H1 (cell line): ENCODE results near the gene IDH2. TPM values are rescaled to one million over a fixed set of nuclear protein-coding genes. Genes with fewer than 3 reads are reported as not detected.

Experiments used
- BCL11A ChIP-seq, 2 experiments: IDR thresholded peaks; one replicate each; pipeline ENCODE4 v1.6.1; 2011; ENCODE audit warnings: low read depth in 2 of 2, low read length in 2 of 2, mild to moderate bottlenecking in 2 of 2
- CTBP2 ChIP-seq: IDR thresholded peaks from 2 replicates; pipeline ENCODE4 v1.7.0; 2011; ENCODE audit warnings: borderline replicate concordance, mild to moderate bottlenecking, moderate library complexity, mixed read lengths, low read length; ENCODE audit not compliant: insufficient read depth, insufficient read length
- EZH2 ChIP-seq: fragments of 200-600 bp; sonication (generic); IDR thresholded peaks from 2 replicates; pipeline ENCODE4 v1.7.1; 2012; ENCODE audit warnings: low read depth, mild to moderate bottlenecking, moderate library complexity, low read length, inconsistent platforms; ENCODE audit not compliant: severe bottlenecking
- FOSL1 ChIP-seq: IDR thresholded peaks from 2 replicates; pipeline ENCODE4 v1.6.1; 2011; ENCODE audit warnings: mild to moderate bottlenecking, low read depth, low read length, moderate library complexity; ENCODE audit not compliant: insufficient read depth
- GTF2F1 ChIP-seq: IDR thresholded peaks from 2 replicates; pipeline ENCODE4 v1.6.1; 2012; ENCODE audit warnings: low read depth, low read length, improper control_type of control experiment, borderline replicate concordance
- MAX ChIP-seq: IDR thresholded peaks from 2 replicates; pipeline ENCODE4 v1.6.1; 2012; ENCODE audit warnings: inconsistent platforms
- NRF1 ChIP-seq: IDR thresholded peaks from 2 replicates; pipeline ENCODE4 v1.6.1; 2011; ENCODE audit warnings: mild to moderate bottlenecking, low read depth, low read length, improper control_type of control experiment
- RFX5 ChIP-seq: IDR thresholded peaks from 2 replicates; pipeline ENCODE4 v1.6.1; 2011; ENCODE audit warnings: low read depth, low read length, improper control_type of control experiment, borderline replicate concordance
- RNF2 ChIP-seq: fragments of 200-900, 300-1000 bp; sonication (generic); IDR thresholded peaks from 2 replicates; pipeline ENCODE4 v1.7.1; 2016; ENCODE audit warnings: borderline replicate concordance, low read depth, mild to moderate bottlenecking, antibody characterized with exemption, low read length; ENCODE audit not compliant: poor library complexity, severe bottlenecking; ENCODE audit errors: missing control alignments
- SIN3A ChIP-seq, 2 experiments: IDR thresholded peaks in 1 of 2; conservative IDR thresholded peaks in 1 of 2; 2 replicates each; pipeline ENCODE4 v1.6.1; 2011 to 2012; ENCODE audit warnings: low read length in 2 of 2, improper control_type of control experiment in 1 of 2, low read depth in 1 of 2, mild to moderate bottlenecking in 1 of 2
- TAF7 ChIP-seq: optimal IDR thresholded peaks from 2 replicates; pipeline ENCODE3; 2011; ENCODE audit warnings: low read depth, mild to moderate bottlenecking, inconsistent platforms, low read length, moderate library complexity, borderline replicate concordance
- TCF12 ChIP-seq: IDR thresholded peaks from 2 replicates; pipeline ENCODE4 v1.6.1; 2011; ENCODE audit warnings: low read depth, mild to moderate bottlenecking, low read length
- USF2 ChIP-seq: IDR thresholded peaks from 2 replicates; pipeline ENCODE4 v1.6.1; 2011; ENCODE audit warnings: low read length, improper control_type of control experiment
- ZNF274 ChIP-seq: IDR thresholded peaks from 2 replicates; pipeline ENCODE4 v1.7.0; 2012; ENCODE audit warnings: low read length, borderline replicate concordance; ENCODE audit errors: extremely low read depth
- polyA plus RNA-seq, 7 experiments: library from polyadenylated mRNA; depleted of rRNA in 3 of 7; stranded (reverse) in 5 of 7; unstranded in 2 of 7; fragments of >200 nt in 5 of 7; fragments of 200-250 nt in 2 of 7; gene quantifications; 1 replicate in 5 of 7; 2 replicates in 1 of 7; 4 replicates in 1 of 7; pipeline versions ENCODE4 v1.2.1 to v1.2.3, GENCODE V29; 2011 to 2013; ENCODE audit warnings: missing spikeins in 2 of 7, mixed read lengths in 2 of 7
- total RNA-seq: library from RNA; stranded (reverse); fragmentation: NEBNext Ultra II Directional; extraction: Animal tissue kit (Norgen Biotek cat#: 25700); gene quantifications from 2 replicates; pipeline ENCODE4 v1.2.1, GENCODE V29; 2021

IDH2 gene
- total and polyA plus RNA-seq, 2 of the 8 experiments (the other 6 are each of a cell fraction or from before 2014, with no cell fraction given): 64.2 to 84.6 TPM

DNA sequence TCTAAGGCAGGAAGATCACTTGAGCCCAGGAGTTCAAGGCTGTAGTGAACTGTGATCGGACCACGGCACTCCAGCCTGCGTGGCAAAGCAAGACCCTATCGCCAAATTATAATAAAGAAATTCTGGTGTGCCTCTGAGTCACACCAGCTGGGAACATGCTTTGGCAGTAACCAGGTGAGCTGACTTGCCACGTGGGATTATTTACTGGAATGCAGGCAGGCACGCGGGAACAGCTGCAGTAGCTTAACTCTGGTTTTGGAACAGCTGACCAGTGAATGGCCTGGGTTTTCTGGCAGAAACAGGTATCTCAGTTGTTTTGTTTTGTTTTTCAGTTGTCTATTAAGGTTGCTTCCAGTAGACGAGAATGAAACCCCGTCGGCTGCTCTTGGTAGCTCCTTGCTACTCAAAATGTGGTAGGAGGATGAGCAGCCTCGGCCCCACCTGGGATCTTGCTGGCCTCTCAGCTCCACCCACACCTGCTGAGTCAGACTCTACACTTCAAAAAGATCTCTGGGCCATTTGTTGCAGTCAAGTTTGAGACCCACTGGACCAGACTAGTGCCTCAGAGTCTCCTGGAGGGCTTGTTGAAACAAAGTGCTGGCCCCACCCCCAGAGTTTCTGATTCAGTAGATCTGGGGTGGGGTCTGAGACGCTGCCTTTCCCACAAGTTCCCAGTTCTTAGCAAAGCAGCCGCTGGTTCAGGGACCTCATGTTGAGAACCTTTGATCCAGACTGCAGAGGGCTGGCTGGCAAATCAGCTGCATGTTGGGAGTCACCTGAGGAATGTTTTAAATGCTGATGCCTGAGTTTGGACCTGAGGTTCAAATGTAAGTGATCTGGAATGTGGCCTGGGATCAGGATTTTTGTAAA, 26.6 kb downstream of the IDH2 start (continued):
- TF ChIP-seq BCL11A (IDR thresholded peaks at IDR 0.05; ENCODE audit: low read depth in 2 of 2, low read length in 2 of 2): no peak
- peak; percentile 74 for TF ChIP-seq MAX
- TF ChIP-seq TCF12: 0 out of 2 replicates have a peak, but pooled peaks have one; percentile 9
- TF ChIP-seq CTBP2: no peak
- TF ChIP-seq FOSL1: no peak
- no peak for TF ChIP-seq TAF7
- peak; percentile 33 for TF ChIP-seq EZH2
- TF ChIP-seq USF2: 0 out of 2 replicates have a peak, but pooled peaks have one; percentile 17
- TF ChIP-seq ZNF274: no peak
- TF ChIP-seq GTF2F1: no peak
- TF ChIP-seq RFX5: no peak
- TF ChIP-seq RNF2: no peak
- no peak for TF ChIP-seq NRF1
- peak in 1 of 2 experiments; percentile 81; a peak in 2 of 4 replicates for TF ChIP-seq SIN3A (conservative IDR thresholded peaks at IDR 0.05 in 1 of 2, IDR thresholded peaks at IDR 0.05 in 1 of 2; ENCODE audit: low read depth in 1 of 2, low read length in 2 of 2)
